A673 (cell line): ENCODE results near the gene NLGN1. TPM values are rescaled to one million over a fixed set of nuclear protein-coding genes. Genes with fewer than 3 reads are reported as not detected.

Source experiments
- BruUV-seq: library from RNA; stranded (reverse); fragments of 400-500 nt; replicated peaks from 2 replicates; lab custom pipeline; 2021; lab: Mats Ljungman, UMichigan
- CTCF ChIA-PET: fragments of 300-600 bp; sonication (Branson Sonifier 250); formaldehyde crosslinking; loops from one replicate; lab custom pipeline; 2022; ENCODE audit warnings: antibody characterized with exemption; lab: Charles Lee
- POLR2A ChIA-PET: fragments of 300-600 bp; sonication (Branson Sonifier 250); formaldehyde crosslinking; loops from one replicate; lab custom pipeline; 2022; ENCODE audit warnings: antibody characterized with exemption; ENCODE audit not compliant: low non-redundant PET; lab: Charles Lee
- DNase-seq: peaks from one replicate; pipeline ENCODE4 v3.0.0-alpha.2; 2015; ENCODE audit warnings: low spot score
- H3K27ac ChIP-seq: fragments of 200-600 bp; sonication (generic); 2 replicates; pipeline ENCODE4 v1.5.1; 2016; ENCODE audit warnings: mixed run types, low read depth, mild to moderate bottlenecking, mixed read lengths, antibody characterized with exemption, low read length; ENCODE audit not compliant: poor library complexity, severe bottlenecking
- H3K27me3 ChIP-seq: fragments of 200-600 bp; sonication (generic); replicated peaks from 2 replicates; pipeline ENCODE4 v1.6.1; 2017; ENCODE audit warnings: mixed run types, low read depth, mild to moderate bottlenecking, mixed read lengths, antibody characterized with exemption, low read length; ENCODE audit not compliant: insufficient read depth, poor library complexity
- H3K36me3 ChIP-seq: fragments of 200-600 bp; sonication (generic); 2 replicates; pipeline ENCODE4 v1.6.1; 2016; ENCODE audit warnings: mixed run types, mild to moderate bottlenecking, mixed read lengths, antibody characterized with exemption, low read length; ENCODE audit not compliant: insufficient read depth, poor library complexity, severe bottlenecking
- H3K4me1 ChIP-seq: fragments of 200-600 bp; sonication (generic); 2 replicates; pipeline ENCODE4 v1.6.1; 2017; ENCODE audit warnings: mixed run types, mild to moderate bottlenecking, mixed read lengths, antibody characterized with exemption, low read length; ENCODE audit not compliant: insufficient read depth, poor library complexity, severe bottlenecking
- H3K4me3 ChIP-seq: fragments of 200-600 bp; sonication (generic); 2 replicates; pipeline ENCODE4 v1.5.1; 2016; ENCODE audit warnings: low read depth, mixed run types, mild to moderate bottlenecking, mixed read lengths, low read length; ENCODE audit not compliant: poor library complexity, severe bottlenecking
- H3K9me3 ChIP-seq: fragments of 200-600 bp; sonication (generic); 2 replicates; pipeline ENCODE4 v1.6.1; 2016; ENCODE audit warnings: mixed run types, low read depth, mild to moderate bottlenecking, mixed read lengths, antibody characterized with exemption, low read length; ENCODE audit not compliant: poor library complexity, severe bottlenecking
- CTCF ChIP-seq: fragments of 300-800, 200-600 bp; sonication (generic); conservative IDR thresholded peaks from 2 replicates; pipeline ENCODE4 v1.5.1; 2017; ENCODE audit warnings: low read depth, mild to moderate bottlenecking, antibody characterized with exemption, low read length, moderate library complexity, mixed read lengths
- EZH2 ChIP-seq: fragments of 200-600 bp; sonication (generic); IDR thresholded peaks from 2 replicates; pipeline ENCODE4 v1.6.1; 2017; ENCODE audit warnings: borderline replicate concordance, low read depth, mild to moderate bottlenecking, mixed read lengths, antibody characterized with exemption, low read length; ENCODE audit not compliant: poor library complexity, severe bottlenecking
- intact Hi-C: fragments of 100-400 bp; cut with micrococcal nuclease; formaldehyde crosslinking; loops from one replicate; pipeline ENCODE4 v1.10.0; 2022; ENCODE audit not compliant: unreplicated experiment
- total RNA-seq: library from RNA; stranded (reverse); gene quantifications from 2 replicates; pipeline ENCODE4 v1.2.3, GENCODE V29; 2021

The NLGN1 gene
- total RNA-seq, 1 experiment from 2014 or later: 0.39 TPM

GRCh38 chr3:174159604-174160003, 762.1 kb downstream of the NLGN1 start:
- POLR2A ChIA-PET: no interaction called here
- H3K27ac ChIP-seq: no peak overlapping the region
- CTCF ChIA-PET: no interaction called here
- no peak overlapping the region for H3K4me3 ChIP-seq
- no peaks in the 10 kb centered on the region for H3K4me1 ChIP-seq
- intact Hi-C loops: no loop called here
- H3K27me3 ChIP-seq: no peaks in the 10 kb centered on the region
- no peak for TF ChIP-seq CTCF
- no TSS peak for BruUV-seq
- peaks cover 7% of the 10 kb centered on the region for H3K9me3 ChIP-seq
- DNase-seq: no peak
- H3K36me3 ChIP-seq: no peaks in the 10 kb centered on the region

- peaks cover 9% of the 10 kb centered on the region for H3K9me3 ChIP-seq
- POLR2A ChIA-PET: no interaction called here
- no peak overlapping the region for H3K4me3 ChIP-seq
- intact Hi-C loops: no loop called here
- no peak for DNase-seq
- H3K36me3 ChIP-seq: no peaks in the 10 kb centered on the region
- H3K27ac ChIP-seq: no peak overlapping the region
- H3K27me3 ChIP-seq: no peaks in the 10 kb centered on the region
- H3K4me1 ChIP-seq: no peaks in the 10 kb centered on the region
- CTCF ChIA-PET: no interaction called here
- TF ChIP-seq EZH2 (no peak), CTCF (no peak)
- no TSS peak for BruUV-seq
Observed at GRCh38 chr3:174162550-174162949, 765.0 kb downstream of the NLGN1 start.

- ChIA-PET POLR2A (no interaction called here), CTCF (no interaction called here)
- Histone ChIP-seq H3K4me3 (no peak overlapping the region), H3K27ac (no peak overlapping the region), H3K9me3 (peaks cover 9% of the 10 kb centered on the region), H3K27me3 (no peaks in the 10 kb centered on the region), H3K36me3 (no peaks in the 10 kb centered on the region), H3K4me1 (no peaks in the 10 kb centered on the region)
- intact Hi-C loops: no loop called here
- BruUV-seq: no TSS peak
- no peak for TF ChIP-seq CTCF
- no peak for TF ChIP-seq EZH2
- DNase-seq: no peak
Observed at GRCh38 chr3:174168026-174168425, 770.5 kb downstream of the NLGN1 start.
